ENCODE data around the gene THSD4. TPM values are rescaled to one million over a fixed set of nuclear protein-coding genes. Genes with fewer than 3 reads are reported as not detected.

THSD4 gene
- total and polyA plus RNA-seq, 2 of the 4 experiments (the other 2 are of a cell fraction), result 25.5 to 31.1 TPM

DNA sequence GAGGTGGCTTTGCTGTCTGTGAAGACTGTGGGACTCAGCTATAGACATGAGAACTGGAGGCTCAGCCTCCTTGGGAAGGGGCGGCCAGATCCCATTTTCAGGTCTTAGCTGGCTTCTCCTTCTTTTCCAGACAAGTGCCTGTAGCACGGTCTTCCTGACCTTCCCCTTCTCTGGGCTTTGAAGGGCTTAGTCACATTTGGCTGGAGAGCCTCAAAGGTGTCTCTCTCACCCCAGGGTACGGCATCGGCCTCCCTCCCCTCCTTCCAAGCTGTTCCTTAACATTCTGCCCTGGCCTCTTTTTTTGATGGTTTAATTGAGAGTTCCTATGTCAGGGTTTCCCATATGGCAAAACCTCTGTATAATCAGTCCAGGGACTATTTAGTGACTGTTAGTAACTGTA lies 242.7 kb downstream of the THSD4 start:
- Histone ChIP-seq H3K27ac (ENCODE audit: insufficient read depth, low read length) (no peak overlapping the region), H3K9ac (ENCODE audit: low read depth, low read length) (no peak overlapping the region), H2BK5ac (ENCODE audit: low read depth, low read length, poor library complexity, severe bottlenecking) (no peak overlapping the region), H2BK20ac (ENCODE audit: low read depth, low read length) (no peak overlapping the region), H2AK5ac (ENCODE audit: low read depth, low read length) (no peak overlapping the region), H3K14ac (replicated peaks; ENCODE audit: low read depth, low read length) (no peak overlapping the region), H2AK9ac (replicated peaks; ENCODE audit: low read depth, low read length, poor library complexity) (no peak overlapping the region), H4K8ac (ENCODE audit: low read depth in 2 of 2, low read length in 2 of 2) (no peak overlapping the region), H3K18ac (ENCODE audit: low read depth, low read length) (no peak overlapping the region), H2BK15ac (ENCODE audit: low read depth, low read length) (no peak overlapping the region), H4K91ac (ENCODE audit: insufficient read depth, low read depth, low read length) (no peak overlapping the region), H3K9me3 (ENCODE audit: control insufficient read depth, insufficient read depth, low read length) (no peaks in the 10 kb centered on the region), H4K20me1 (ENCODE audit: insufficient read depth, low read length) (no peaks in the 10 kb centered on the region), H4K5ac (ENCODE audit: low read depth, low read length) (no peak overlapping the region), H3K4ac (ENCODE audit: low read depth, low read length) (no peak overlapping the region), H3K27me3 (ENCODE audit: control insufficient read depth, insufficient read depth, low read length) (no peaks in the 10 kb centered on the region), H3K36me3 (ENCODE audit: control insufficient read depth, insufficient read depth, low read length) (peaks cover 8% of the 10 kb centered on the region; the same call in 1 of the 2 replicates), H3K79me1 (ENCODE audit: low read depth in 1 of 2, low read length in 2 of 2) (peaks cover 0 to 7% of the 10 kb centered on the region in 2 experiments; a peak in 1 of 4 replicates), H3K23ac (ENCODE audit: low read depth, low read length) (no peak overlapping the region), H3K4me3 (ENCODE audit: insufficient read depth, low read depth, low read length) (no peak overlapping the region), H3K4me1 (ENCODE audit: control insufficient read depth, insufficient read depth, low read length) (peaks cover 6% of the 10 kb centered on the region; the same call in 1 of the 2 replicates), H2BK120ac (ENCODE audit: low read depth, low read length) (0 out of 2 replicates have a peak overlapping the region, but pooled peaks have one; percentile 8), H3K56ac (ENCODE audit: extremely low read depth, insufficient read depth, low read length) (no peak overlapping the region), H2AFZ (replicated peaks; ENCODE audit: low read length, poor library complexity) (no peak overlapping the region), H3K9me1 (ENCODE audit: insufficient read depth, low read length) (no peaks in the 10 kb centered on the region; the same call in none of the 2 replicates), H3K4me2 (ENCODE audit: low read depth, low read length) (no peak overlapping the region)
- BruUV-seq (replicated peaks), result no TSS peak
- no peak for ATAC-seq (ENCODE audit: low read depth)
- POLR2A ChIA-PET (ENCODE audit: unreplicated experiment), result no interaction called here
- TF ChIP-seq CHD1 (IDR thresholded peaks at IDR 0.05; ENCODE audit: low read depth, low read length) (no peak), POLR2A (IDR thresholded peaks at IDR 0.05; ENCODE audit: low read depth, low read length) (no peak), BHLHE40 (IDR thresholded peaks at IDR 0.05; ENCODE audit: low read depth, low read length) (no peak), MXI1 (IDR thresholded peaks at IDR 0.05; ENCODE audit: borderline replicate concordance, low read depth, low read length) (no peak), RCOR1 (IDR thresholded peaks at IDR 0.05; ENCODE audit: insufficient replicate concordance, low read length) (no peak), CEBPB (IDR thresholded peaks at IDR 0.05; ENCODE audit: low read depth, low read length) (no peak), SMC3 (IDR thresholded peaks at IDR 0.05; ENCODE audit: low read depth, low read length) (no peak), FOS (IDR thresholded peaks at IDR 0.05; ENCODE audit: low read depth, low read length) (no peak), NFE2L2 (IDR thresholded peaks at IDR 0.05; ENCODE audit: low read depth, low read length) (no peak)
- TF ChIP-seq, protein P1, sequence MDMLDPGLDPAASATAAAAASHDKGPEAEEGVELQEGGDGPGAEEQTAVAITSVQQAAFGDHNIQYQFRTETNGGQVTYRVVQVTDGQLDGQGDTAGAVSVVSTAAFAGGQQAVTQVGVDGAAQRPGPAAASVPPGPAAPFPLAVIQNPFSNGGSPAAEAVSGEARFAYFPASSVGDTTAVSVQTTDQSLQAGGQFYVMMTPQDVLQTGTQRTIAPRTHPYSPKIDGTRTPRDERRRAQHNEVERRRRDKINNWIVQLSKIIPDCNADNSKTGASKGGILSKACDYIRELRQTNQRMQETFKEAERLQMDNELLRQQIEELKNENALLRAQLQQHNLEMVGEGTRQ (IDR thresholded peaks at IDR 0.05; ENCODE audit: low read depth, low read length), result no peak
- TF ChIP-seq, protein P2, sequence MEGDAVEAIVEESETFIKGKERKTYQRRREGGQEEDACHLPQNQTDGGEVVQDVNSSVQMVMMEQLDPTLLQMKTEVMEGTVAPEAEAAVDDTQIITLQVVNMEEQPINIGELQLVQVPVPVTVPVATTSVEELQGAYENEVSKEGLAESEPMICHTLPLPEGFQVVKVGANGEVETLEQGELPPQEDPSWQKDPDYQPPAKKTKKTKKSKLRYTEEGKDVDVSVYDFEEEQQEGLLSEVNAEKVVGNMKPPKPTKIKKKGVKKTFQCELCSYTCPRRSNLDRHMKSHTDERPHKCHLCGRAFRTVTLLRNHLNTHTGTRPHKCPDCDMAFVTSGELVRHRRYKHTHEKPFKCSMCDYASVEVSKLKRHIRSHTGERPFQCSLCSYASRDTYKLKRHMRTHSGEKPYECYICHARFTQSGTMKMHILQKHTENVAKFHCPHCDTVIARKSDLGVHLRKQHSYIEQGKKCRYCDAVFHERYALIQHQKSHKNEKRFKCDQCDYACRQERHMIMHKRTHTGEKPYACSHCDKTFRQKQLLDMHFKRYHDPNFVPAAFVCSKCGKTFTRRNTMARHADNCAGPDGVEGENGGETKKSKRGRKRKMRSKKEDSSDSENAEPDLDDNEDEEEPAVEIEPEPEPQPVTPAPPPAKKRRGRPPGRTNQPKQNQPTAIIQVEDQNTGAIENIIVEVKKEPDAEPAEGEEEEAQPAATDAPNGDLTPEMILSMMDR (conservative IDR thresholded peaks at IDR 0.05; ENCODE audit: low read depth, low read length), result no peak
- in situ Hi-C loops (cut with MboI; ENCODE audit: low sequenced_read_pairs) (no loop called here), intact Hi-C loops (cut with micrococcal nuclease) (no loop called here), dilution Hi-C loops (cut with HindIII; ENCODE audit: low sequenced_read_pairs, unreplicated experiment) (no loop called here)
- no peak for DNase-seq
- CTCF ChIA-PET, result no interaction called here
- WGBS, 2 experiments (ENCODE audit: extremely low coverage in 2 of 2, insufficient read length in 1 of 2), result 92% methylated on average over 2 of the region's 4 CpGs; no CpG with 5 or more reads in 1 of the 2 experiments

Measured in IMR-90 (cell line).